ENCODE data around the gene ZNF827.

DNA sequence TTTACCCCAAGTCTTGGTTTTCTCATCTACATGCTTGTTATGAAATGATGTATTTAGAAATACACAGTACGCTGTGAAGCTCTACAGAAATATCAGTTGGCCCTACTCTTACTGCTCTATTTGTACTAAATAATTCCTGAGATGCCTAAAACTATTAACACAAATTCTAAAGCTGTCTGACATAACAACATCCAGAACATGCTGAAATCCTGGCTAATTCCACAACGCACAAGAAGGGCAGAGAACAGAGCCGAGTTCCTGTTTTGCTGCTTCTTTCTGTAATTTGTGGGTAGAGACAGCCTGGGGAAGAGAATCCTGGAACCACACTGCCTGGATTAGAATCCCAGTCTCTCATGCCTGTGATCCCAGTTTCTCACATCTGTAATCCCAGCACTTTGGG is 59.0 kb downstream of the ZNF827 start:
- TF ChIP-seq SUZ12 (IDR thresholded peaks at IDR 0.05; ENCODE audit: extremely low read depth, insufficient read depth, insufficient read length), result no peak
- no peak for TF ChIP-seq ZNF274 (IDR thresholded peaks at IDR 0.05; ENCODE audit: low read depth, low read length)
- no peak for TF ChIP-seq YY1 (IDR thresholded peaks at IDR 0.05; ENCODE audit: insufficient read depth, insufficient read length)

Measured in NT2/D1 (cell line).